IMR-90 (cell line): Measurements from ENCODE around the gene CENPN.

Experiments
- CEBPB ChIP-seq: IDR thresholded peaks from 2 replicates; pipeline ENCODE4 v1.6.1; 2012; ENCODE audit warnings: low read depth, low read length, improper control_type of control experiment
- CHD1 ChIP-seq: IDR thresholded peaks from 2 replicates; pipeline ENCODE4 v1.6.1; 2012; ENCODE audit warnings: low read depth, low read length, improper control_type of control experiment
- CTCF ChIP-seq: conservative IDR thresholded peaks from 2 replicates; pipeline ENCODE4 v1.5.1; 2012; ENCODE audit warnings: mild to moderate bottlenecking, low read depth, low read length, improper control_type of control experiment
- ELK1 ChIP-seq: fragments of 150-350 bp; IDR thresholded peaks from 2 replicates; pipeline ENCODE4 v1.6.1; 2016; ENCODE audit warnings: low read depth, mild to moderate bottlenecking, low read length, moderate library complexity, borderline replicate concordance
- FOS ChIP-seq: fragments of 150-350 bp; IDR thresholded peaks from 2 replicates; pipeline ENCODE4 v1.6.1; 2016; ENCODE audit warnings: low read depth, low read length
- MAFK ChIP-seq: IDR thresholded peaks from 2 replicates; pipeline ENCODE4 v1.6.1; 2012; ENCODE audit warnings: low read depth, low read length, improper control_type of control experiment
- MAZ ChIP-seq: IDR thresholded peaks from 2 replicates; pipeline ENCODE4 v1.6.1; 2012; ENCODE audit warnings: low read depth, mild to moderate bottlenecking, low read length, improper control_type of control experiment, moderate library complexity, borderline replicate concordance
- POLR2A ChIP-seq: IDR thresholded peaks from 2 replicates; pipeline ENCODE4 v1.6.1; 2012; ENCODE audit warnings: mild to moderate bottlenecking, low read depth, low read length
- RCOR1 ChIP-seq: IDR thresholded peaks from 2 replicates; pipeline ENCODE4 v1.6.1; 2012; ENCODE audit warnings: mild to moderate bottlenecking, low read length, improper control_type of control experiment; ENCODE audit not compliant: insufficient replicate concordance
- SMC3 ChIP-seq: fragments of 150-350 bp; IDR thresholded peaks from 2 replicates; pipeline ENCODE4 v1.6.1; 2016; ENCODE audit warnings: low read depth, mild to moderate bottlenecking, antibody characterized with exemption, low read length, moderate library complexity
- USF2 ChIP-seq: fragments of 150-350 bp; IDR thresholded peaks from 2 replicates; pipeline ENCODE4 v1.6.1; 2017; ENCODE audit warnings: mild to moderate bottlenecking, antibody characterized with exemption, low read length, low read depth

- no peak for TF ChIP-seq CTCF
- no peak for TF ChIP-seq MAZ
- TF ChIP-seq POLR2A = no peak
- TF ChIP-seq SMC3 = no peak
- no peak for TF ChIP-seq CEBPB
- no peak for TF ChIP-seq USF2
- no peak for TF ChIP-seq MAFK
- no peak for TF ChIP-seq FOS
- TF ChIP-seq CHD1 = no peak
- TF ChIP-seq RCOR1 = no peak
- no peak for TF ChIP-seq ELK1
Measured at GRCh38 chr16:80992676-80993293, 14.2 kb upstream of the CENPN start.
